OCI-LY1 (cell line): ENCODE measurements around the gene UBXN1.

Experiments used
- H2AFZ ChIP-seq: fragments of 200-600 bp; sonication (generic), shearing (Covaris generic); 2 replicates; pipeline ENCODE4 v1.6.0; 2014; ENCODE audit warnings: antibody characterized with exemption, mild to moderate bottlenecking, low read length
- H3F3A ChIP-seq: fragments of 200-600 bp; sonication (generic), shearing (Covaris generic); 2 replicates; pipeline ENCODE4 v1.6.0; 2014; ENCODE audit warnings: mild to moderate bottlenecking, antibody characterized with exemption, low read length, moderate library complexity; ENCODE audit not compliant: insufficient read depth
- H3K27ac ChIP-seq: fragments of 200-600 bp; sonication (generic); 2 replicates; pipeline ENCODE4 v1.5.1; 2014; ENCODE audit warnings: low read length, mixed run types, mild to moderate bottlenecking, low read depth; ENCODE audit not compliant: poor library complexity, severe bottlenecking
- H3K27me3 ChIP-seq: fragments of 200-600 bp; sonication (generic); 2 replicates; pipeline ENCODE4 v1.6.0; 2014; ENCODE audit warnings: antibody characterized with exemption, mild to moderate bottlenecking, low read length, moderate library complexity; ENCODE audit not compliant: insufficient read depth
- H3K36me3 ChIP-seq: fragments of 200-600 bp; sonication (generic); 2 replicates; pipeline ENCODE4 v1.6.1; 2014; ENCODE audit warnings: mild to moderate bottlenecking, antibody characterized with exemption, low read length, moderate library complexity, mixed read lengths; ENCODE audit not compliant: insufficient read depth
- H3K4me1 ChIP-seq: fragments of 200-600 bp; sonication (generic); 2 replicates; pipeline ENCODE4 v1.5.1; 2014; ENCODE audit warnings: mild to moderate bottlenecking, low read length, moderate library complexity; ENCODE audit not compliant: insufficient read depth, severe bottlenecking
- H3K4me2 ChIP-seq: fragments of 200-600 bp; sonication (generic), shearing (Covaris generic); 2 replicates; pipeline ENCODE4 v1.6.1; 2014; ENCODE audit warnings: low read length
- H3K4me3 ChIP-seq: fragments of 200-600 bp; sonication (generic); 2 replicates; pipeline ENCODE4 v1.5.1; 2014; ENCODE audit warnings: low read length, low read depth, mild to moderate bottlenecking, mixed read lengths; ENCODE audit not compliant: poor library complexity, severe bottlenecking
- H3K79me2 ChIP-seq: fragments of 200-600 bp; shearing (Covaris generic); 2 replicates; pipeline ENCODE4 v1.6.1; 2016; ENCODE audit warnings: mixed run types, low read length, mixed read lengths; ENCODE audit not compliant: insufficient read depth
- H3K9ac ChIP-seq: fragments of 200-600 bp; sonication (generic), shearing (Covaris generic); 2 replicates; pipeline ENCODE4 v1.6.1; 2014; ENCODE audit warnings: mild to moderate bottlenecking, low read length, mixed read lengths
- H3K9me2 ChIP-seq: fragments of 200-600 bp; sonication (generic), shearing (Covaris generic); 2 replicates; pipeline ENCODE4 v1.6.1; 2014; ENCODE audit warnings: low read depth, mild to moderate bottlenecking, low read length, mixed read lengths
- H3K9me3 ChIP-seq: fragments of 200-600 bp; shearing (Covaris generic); 2 replicates; pipeline ENCODE4 v1.6.1; 2014; ENCODE audit warnings: low read length, mixed read lengths
- H4K20me1 ChIP-seq: fragments of 200-600 bp; sonication (generic), shearing (Covaris generic); 2 replicates; pipeline ENCODE4 v1.6.0; 2016; ENCODE audit warnings: mild to moderate bottlenecking, low read length; ENCODE audit not compliant: insufficient read depth
- EZH2 ChIP-seq: fragments of 200-600 bp; sonication (generic), shearing (Covaris generic); IDR thresholded peaks from 2 replicates; pipeline ENCODE4 v1.8.0; 2017; ENCODE audit warnings: borderline replicate concordance, mixed run types, mild to moderate bottlenecking, antibody characterized with exemption, low read length, moderate library complexity, mixed read lengths
- TF ChIP-seq, protein P1 (sequence below): fragments of 200-600 bp; sonication (generic), shearing (Covaris generic); IDR thresholded peaks from 2 replicates; pipeline ENCODE4 v1.5.1; 2017; ENCODE audit warnings: mild to moderate bottlenecking, antibody characterized with exemption, low read length, moderate library complexity, mixed read lengths

UBXN1 gene

DNA sequence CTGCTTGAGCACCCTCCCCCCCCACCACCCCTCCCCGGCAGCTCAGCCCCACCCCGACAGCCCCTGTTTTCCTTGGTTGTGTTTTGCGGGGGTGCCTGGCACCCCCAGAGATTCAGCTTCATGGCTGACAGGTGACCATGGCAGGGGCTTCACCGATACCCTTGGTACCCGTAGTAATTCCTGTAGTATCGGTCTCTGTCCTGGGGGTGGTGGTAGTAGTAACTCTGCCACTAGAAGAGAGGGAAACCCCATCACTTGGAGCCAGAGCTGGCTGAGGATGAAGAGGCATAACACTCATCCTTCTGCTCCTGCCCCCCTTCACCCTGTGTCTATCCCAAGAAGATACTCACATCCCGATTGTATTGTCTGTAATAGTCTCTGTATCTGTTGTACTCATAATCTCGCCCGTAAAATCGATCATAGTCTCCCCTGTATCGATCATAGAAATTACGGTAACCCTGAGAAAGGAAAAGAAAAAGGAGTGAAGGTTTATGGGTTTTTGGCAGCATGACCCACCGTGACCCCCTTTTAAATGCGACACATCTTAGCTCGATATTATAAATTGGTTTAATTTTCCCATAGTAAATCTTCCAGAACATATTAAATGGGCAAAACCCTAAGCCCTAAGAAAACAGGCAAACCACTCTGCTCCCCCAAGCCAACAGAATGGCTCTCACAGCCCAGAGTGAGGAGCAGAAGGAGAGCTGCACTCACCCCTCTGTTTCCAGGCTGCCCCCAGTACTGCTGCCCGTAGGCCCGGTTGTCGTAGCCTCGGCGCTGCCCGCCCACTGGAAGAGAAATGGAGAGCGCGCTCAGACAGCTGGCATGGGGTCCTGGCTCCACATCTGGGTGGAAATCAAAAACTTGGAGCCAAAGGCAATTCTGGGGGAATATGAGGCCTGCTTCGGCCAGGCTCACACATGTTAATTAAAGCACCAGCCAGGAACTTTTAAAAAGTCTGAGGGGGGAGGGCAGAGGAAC, 36.6 kb upstream of the UBXN1 start:
- no peak overlapping the region for H3K9ac ChIP-seq
- TF ChIP-seq, protein P1, sequence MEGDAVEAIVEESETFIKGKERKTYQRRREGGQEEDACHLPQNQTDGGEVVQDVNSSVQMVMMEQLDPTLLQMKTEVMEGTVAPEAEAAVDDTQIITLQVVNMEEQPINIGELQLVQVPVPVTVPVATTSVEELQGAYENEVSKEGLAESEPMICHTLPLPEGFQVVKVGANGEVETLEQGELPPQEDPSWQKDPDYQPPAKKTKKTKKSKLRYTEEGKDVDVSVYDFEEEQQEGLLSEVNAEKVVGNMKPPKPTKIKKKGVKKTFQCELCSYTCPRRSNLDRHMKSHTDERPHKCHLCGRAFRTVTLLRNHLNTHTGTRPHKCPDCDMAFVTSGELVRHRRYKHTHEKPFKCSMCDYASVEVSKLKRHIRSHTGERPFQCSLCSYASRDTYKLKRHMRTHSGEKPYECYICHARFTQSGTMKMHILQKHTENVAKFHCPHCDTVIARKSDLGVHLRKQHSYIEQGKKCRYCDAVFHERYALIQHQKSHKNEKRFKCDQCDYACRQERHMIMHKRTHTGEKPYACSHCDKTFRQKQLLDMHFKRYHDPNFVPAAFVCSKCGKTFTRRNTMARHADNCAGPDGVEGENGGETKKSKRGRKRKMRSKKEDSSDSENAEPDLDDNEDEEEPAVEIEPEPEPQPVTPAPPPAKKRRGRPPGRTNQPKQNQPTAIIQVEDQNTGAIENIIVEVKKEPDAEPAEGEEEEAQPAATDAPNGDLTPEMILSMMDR, result no peak
- TF ChIP-seq EZH2, result no peak
- peaks cover 12% of the 10 kb centered on the region; the same call in 1 of the 2 replicates for H3F3A ChIP-seq
- H3K36me3 ChIP-seq, result peaks cover 94% of the 10 kb centered on the region
- H3K4me1 ChIP-seq, result peaks cover 5% of the 10 kb centered on the region
- no peaks in the 10 kb centered on the region for H3K9me3 ChIP-seq
- H3K79me2 ChIP-seq, result no peaks in the 10 kb centered on the region
- H3K4me2 ChIP-seq, result no peak overlapping the region
- H2AFZ ChIP-seq, result no peak overlapping the region
- no peaks in the 10 kb centered on the region for H3K9me2 ChIP-seq
- H4K20me1 ChIP-seq, result no peaks in the 10 kb centered on the region
- no peaks in the 10 kb centered on the region for H3K27me3 ChIP-seq
- H3K27ac ChIP-seq, result no peak overlapping the region
- H3K4me3 ChIP-seq, result no peak overlapping the region

DNA sequence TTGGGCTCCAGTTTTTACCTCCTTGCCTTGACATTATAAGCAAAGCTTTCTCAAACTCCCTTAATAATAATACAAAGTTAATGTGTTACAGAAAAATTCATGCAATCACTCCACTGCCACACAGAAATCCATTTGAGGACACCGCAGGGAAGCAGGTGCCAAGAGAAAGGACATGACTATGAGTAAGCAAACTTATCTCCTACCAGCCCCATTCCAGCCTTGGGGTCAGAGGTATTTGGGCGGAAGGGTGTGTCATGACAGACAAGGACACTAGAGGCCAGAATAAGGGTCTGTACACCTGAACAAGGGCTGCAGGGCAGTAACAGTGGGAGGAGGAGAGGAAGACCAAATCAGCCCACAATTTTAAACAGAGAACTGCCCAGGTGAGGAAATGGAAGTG, 34.5 kb upstream of the UBXN1 start:
- Histone ChIP-seq H3K4me3 (no peak overlapping the region), H3K9ac (no peak overlapping the region), H3K79me2 (no peaks in the 10 kb centered on the region), H4K20me1 (no peaks in the 10 kb centered on the region), H2AFZ (no peak overlapping the region), H3K4me1 (peaks cover 25% of the 10 kb centered on the region), H3K27me3 (no peaks in the 10 kb centered on the region), H3K9me2 (no peaks in the 10 kb centered on the region), H3K36me3 (peaks cover 81% of the 10 kb centered on the region), H3K27ac (peak overlapping the region; percentile 45), H3F3A (peaks cover 12% of the 10 kb centered on the region; the same call in 1 of the 2 replicates), H3K9me3 (no peaks in the 10 kb centered on the region), H3K4me2 (no peak overlapping the region)
- TF ChIP-seq, protein P1, result no peak
- TF ChIP-seq EZH2, result no peak

DNA sequence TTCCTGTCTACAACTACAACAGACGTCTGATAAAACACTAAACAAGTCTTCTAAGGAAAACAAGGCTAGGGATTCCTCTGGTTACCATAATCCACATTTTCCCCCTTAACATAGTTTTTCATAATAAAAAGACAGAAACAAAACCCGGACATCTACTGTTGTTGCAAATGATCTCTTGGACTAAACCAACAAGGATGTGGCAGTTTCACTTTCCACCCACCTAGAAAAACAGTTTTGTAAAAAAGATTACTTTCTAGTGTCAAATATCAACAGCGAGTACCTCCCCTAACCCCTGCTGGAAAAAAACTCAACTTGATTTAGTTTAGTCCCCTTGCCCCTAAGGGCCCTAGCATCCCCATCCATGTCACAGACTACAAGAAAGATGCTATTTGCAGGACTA, 34.0 kb upstream of the UBXN1 start:
- no peaks in the 10 kb centered on the region for H3K27me3 ChIP-seq
- H3K4me2 ChIP-seq, result no peak overlapping the region
- no peak overlapping the region for H3K4me3 ChIP-seq
- H3K27ac ChIP-seq, result peak overlapping the region; percentile 45
- no peak overlapping the region for H2AFZ ChIP-seq
- H3K36me3 ChIP-seq, result peaks cover 78% of the 10 kb centered on the region
- no peaks in the 10 kb centered on the region for H4K20me1 ChIP-seq
- TF ChIP-seq, protein P1, result no peak
- TF ChIP-seq EZH2, result no peak
- no peaks in the 10 kb centered on the region for H3K9me2 ChIP-seq
- peaks cover 30% of the 10 kb centered on the region for H3K4me1 ChIP-seq
- peaks cover 12% of the 10 kb centered on the region; the same call in 1 of the 2 replicates for H3F3A ChIP-seq
- H3K9ac ChIP-seq, result no peak overlapping the region
- no peaks in the 10 kb centered on the region for H3K79me2 ChIP-seq
- H3K9me3 ChIP-seq, result no peaks in the 10 kb centered on the region
